Skeletal muscle cell (primary cell): ENCODE results near the gene C22orf39.

Experiments
- DNase-seq: peaks from one replicate; pipeline ENCODE4 v3.0.0-alpha.2; 2010; ENCODE audit warnings: low read depth
- H3K4me3 ChIP-seq: 2 replicates; pipeline ENCODE4 v1.5.1; 2011; ENCODE audit warnings: low read depth, mild to moderate bottlenecking, control low read depth, low read length, moderate library complexity

Gene C22orf39

DNA sequence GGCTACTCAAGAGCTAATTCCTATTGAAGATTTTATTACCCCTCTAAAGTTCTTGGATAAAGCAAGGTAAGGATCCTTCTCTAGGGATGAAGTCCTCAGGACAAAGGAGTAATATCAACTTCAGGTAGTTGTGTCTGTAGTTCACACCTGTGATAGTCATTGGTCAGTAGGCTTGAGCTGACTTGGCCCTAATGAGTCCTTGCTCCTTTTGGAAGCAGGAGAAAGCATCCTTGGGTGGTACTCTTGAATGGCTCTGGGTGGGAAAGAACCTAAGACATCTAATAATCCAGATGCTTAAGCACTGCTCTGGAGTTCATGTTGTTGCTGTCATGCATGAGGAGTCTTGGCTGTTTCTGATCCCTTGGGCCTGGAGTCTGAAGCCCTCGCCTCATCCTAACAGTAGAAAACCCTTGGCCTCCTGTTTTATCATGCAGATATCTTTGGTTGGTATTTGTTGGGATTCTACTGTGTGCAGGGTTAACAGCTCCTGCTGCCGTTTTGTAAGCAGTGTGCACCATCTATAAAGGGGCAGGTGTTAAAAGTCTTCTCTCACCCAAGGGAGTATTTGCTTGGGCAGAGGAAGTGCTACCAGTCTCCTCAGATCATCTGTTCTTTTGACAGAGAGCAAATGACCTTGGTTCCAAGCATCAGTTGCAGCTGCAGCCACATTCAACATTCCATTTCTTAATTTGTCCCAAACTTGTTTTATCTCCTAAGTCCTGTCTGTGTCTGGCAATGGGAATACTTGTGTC lies 12.5 kb downstream of the C22orf39 start:
- H3K4me3 ChIP-seq = no peak overlapping the region
- no peak for DNase-seq

- H3K4me3 ChIP-seq = no peak overlapping the region
- no peak for DNase-seq
These were observed 13.1 kb downstream of the C22orf39 start for GRCh38 chr22:19434401-19434800.

DNA sequence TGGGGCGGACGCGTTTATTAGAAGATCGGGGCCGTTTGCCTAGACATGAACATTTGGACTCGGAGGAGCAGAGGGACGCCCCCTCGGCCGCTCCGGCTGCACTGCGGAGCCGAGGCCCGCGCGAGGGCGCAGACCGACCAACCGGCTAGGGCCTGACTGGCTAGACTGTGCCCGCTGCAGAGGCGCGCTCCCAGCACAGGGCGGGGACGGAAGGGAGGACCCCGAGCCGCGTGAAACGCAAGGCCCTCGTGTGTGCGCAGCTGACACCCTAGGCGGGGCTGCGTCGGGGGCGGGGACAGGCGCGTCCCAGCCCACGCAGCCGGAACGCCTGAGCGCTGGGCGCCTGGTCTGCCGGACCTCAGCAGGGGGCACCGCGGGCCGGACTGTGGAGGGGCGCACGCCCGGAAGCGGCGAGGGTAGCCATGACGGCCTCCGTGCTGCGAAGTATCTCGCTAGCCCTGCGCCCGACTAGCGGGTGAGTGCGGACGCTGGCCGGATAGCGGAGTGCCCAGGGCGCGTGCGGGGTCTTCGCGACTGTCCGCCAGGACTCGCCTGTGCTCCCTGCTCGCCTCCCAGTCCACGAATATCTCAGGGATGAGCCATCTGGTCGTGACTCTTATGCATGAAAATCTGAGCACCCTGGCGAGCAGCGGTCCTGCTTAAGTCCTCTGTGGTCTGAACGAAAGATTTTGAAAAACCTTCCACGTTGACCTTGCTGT lies 15.2 kb downstream of the C22orf39 start, which contains the start of gene MRPL40:
Gene MRPL40, plus strand, starts transcription at position 413 of the 719 bp plus-strand sequence. Its CDS starts 10 bp downstream, at position 423.
- peak within 1 kb of the TSS; percentile 89 for H3K4me3 ChIP-seq
- DNase-seq = peak; percentile 88

GRCh38 chr22:19431649-19432132 lies 15.8 kb downstream of the C22orf39 start, which contains the start of gene HIRA:
TSS of gene HIRA (minus strand) at chr22:19431733. CDS start at chr22:19431476, 257 bp downstream.
- peak within 1 kb of the TSS; percentile 89 for H3K4me3 ChIP-seq

GRCh38 chr22:19430890-19431541 lies 16.5 kb downstream of the C22orf39 start:
- H3K4me3 ChIP-seq = peak overlapping the region; percentile 89
- DNase-seq = no peak

More at GRCh38 chr22:19431649-19432132, 15.8 kb downstream of the C22orf39 start, which contains the start of gene HIRA:
- peak; percentile 19 for DNase-seq

DNA sequence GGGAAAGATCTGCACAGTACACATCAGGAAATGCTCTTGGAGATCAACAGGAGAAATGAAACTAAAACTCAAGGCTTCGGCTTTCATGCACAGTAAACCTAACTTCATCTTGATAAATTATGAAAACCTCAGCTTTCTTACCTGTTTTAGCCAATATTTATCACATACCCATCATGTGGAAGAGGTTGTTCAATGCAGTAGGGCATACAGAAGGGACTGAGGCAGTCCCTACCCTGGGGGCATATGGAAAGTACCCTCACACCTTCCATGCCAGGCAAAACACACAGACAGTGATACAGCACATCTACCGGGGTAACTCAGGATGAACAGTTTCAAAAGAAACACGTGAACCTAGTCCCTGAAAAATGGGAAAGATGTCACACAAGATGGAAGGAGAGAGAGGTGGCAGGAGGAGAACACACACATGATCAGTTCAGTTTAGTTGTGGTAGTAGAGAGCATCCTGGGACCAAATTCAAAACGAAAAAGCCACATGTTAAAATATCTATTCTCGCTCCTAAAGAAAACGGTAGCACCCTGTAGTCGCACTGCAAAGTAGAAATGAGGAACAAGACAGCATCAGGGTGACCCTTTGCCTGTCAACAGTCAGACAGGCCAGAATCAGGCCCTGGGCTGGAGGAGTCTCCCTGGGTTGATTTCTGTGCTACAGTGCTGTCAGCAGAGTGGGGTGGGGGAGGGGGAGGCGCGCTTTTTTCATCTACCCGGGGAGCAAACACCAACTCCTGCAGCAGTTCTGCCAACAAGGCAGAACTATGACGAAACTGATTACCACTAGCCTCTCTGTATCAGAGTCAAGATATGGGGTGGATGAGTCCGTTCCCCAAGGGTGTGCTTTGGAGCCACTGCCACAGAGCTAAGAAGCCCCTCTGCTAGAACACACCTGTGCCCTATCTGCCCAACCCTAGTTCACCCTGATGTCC lies 17.3 kb downstream of the C22orf39 start:
- H3K4me3 ChIP-seq = peak overlapping the region; percentile 89
- peak; percentile 54 for DNase-seq

DNA sequence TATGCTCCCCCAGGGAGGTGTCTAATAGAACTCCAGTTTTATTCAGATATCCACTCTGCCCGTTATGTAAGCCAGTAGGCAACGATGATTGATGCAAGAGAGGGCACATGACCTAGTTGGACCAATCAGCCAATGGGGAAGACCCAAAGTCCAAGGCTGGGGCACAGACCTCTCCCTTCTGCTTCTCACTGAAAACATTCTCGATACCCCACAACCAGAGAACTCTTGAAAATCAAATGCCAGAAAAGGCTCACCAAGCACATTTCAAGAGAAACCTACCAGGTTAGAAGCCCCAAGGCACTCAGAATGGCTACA lies 23.4 kb downstream of the C22orf39 start:
- no peak for DNase-seq
- no peak overlapping the region for H3K4me3 ChIP-seq

- no peak overlapping the region for H3K4me3 ChIP-seq
- DNase-seq = no peak
These were observed 24.8 kb downstream of the C22orf39 start for GRCh38 chr22:19422440-19423301.

- no peak overlapping the region for H3K4me3 ChIP-seq
- DNase-seq = no peak
These were observed 27.2 kb downstream of the C22orf39 start for GRCh38 chr22:19420321-19420720.

- H3K4me3 ChIP-seq = no peak overlapping the region
- DNase-seq = no peak
These were observed 27.9 kb downstream of the C22orf39 start for GRCh38 chr22:19419464-19420178.

- DNase-seq = no peak
- no peak overlapping the region for H3K4me3 ChIP-seq
These were observed 28.4 kb downstream of the C22orf39 start for GRCh38 chr22:19419086-19419463.

- DNase-seq = no peak
- H3K4me3 ChIP-seq = no peak overlapping the region
These were observed 34.6 kb downstream of the C22orf39 start for GRCh38 chr22:19412923-19413322.

- no peak for DNase-seq
- no peak overlapping the region for H3K4me3 ChIP-seq
These were observed 35.0 kb downstream of the C22orf39 start for GRCh38 chr22:19412478-19412877.

DNA sequence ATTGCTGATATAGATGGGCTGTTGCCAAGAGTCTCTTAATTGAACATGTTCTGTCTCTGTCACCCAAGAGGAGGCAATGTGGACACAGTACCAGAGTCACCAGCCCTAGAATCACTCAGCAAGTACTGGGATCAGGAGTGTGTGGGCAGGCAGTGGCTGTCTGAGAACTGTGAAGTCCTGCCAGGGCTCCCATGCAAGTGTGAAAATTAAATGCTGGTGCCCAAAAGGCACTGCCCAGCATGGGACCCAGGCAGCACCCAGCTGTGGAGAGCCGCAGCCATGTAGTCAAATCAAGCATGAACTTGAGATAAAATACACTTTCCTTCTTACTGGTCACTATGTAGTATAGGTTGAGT lies 35.8 kb downstream of the C22orf39 start:
- H3K4me3 ChIP-seq = no peak overlapping the region
- DNase-seq = no peak

GRCh38 chr22:19410941-19411689 lies 36.4 kb downstream of the C22orf39 start:
- no peak overlapping the region for H3K4me3 ChIP-seq
- DNase-seq = no peak

GRCh38 chr22:19407649-19408606 lies 39.6 kb downstream of the C22orf39 start:
- no peak for DNase-seq
- no peak overlapping the region for H3K4me3 ChIP-seq
